Activated naive CD4-positive, alpha-beta T cell treated with anti-CD3 and anti-CD28 coated beads, Interleukin-2, amount 50 U/mL, for 72 hours (primary cell): ENCODE measurements around the gene LHX8. TPM values are rescaled to one million over a fixed set of nuclear protein-coding genes. Genes with fewer than 3 reads are reported as not detected.
"Not testable (repeated sequence)": the region's sequence is repeated elsewhere in the genome, so short reads cannot be mapped to it uniquely, and the experiment has no call there.

ENCODE experiments used
- ATAC-seq, 2 donors: fragments of 150-1000 bp; cut with Tn5 transposase; 2 replicates each; pipeline ENCODE4 v1.10.0; 2021; ENCODE audit warnings: mild to moderate bottlenecking in 2 of 2, moderate library complexity in 2 of 2
- DNase-seq, 2 donors: peaks; one replicate each; pipeline ENCODE4 v3.0.0; 2021 to 2022; ENCODE audit warnings: low spot score in 2 of 2
- H3K27ac Mint-ChIP-seq, 2 donors: one replicate each; pipeline ENCODE4 v1.8.0; 2022; ENCODE audit warnings: mild to moderate bottlenecking in 2 of 2, mixed read lengths in 2 of 2
- H3K36me3 Mint-ChIP-seq, 2 donors: one replicate each; pipeline ENCODE4 v1.8.0; 2022; ENCODE audit warnings: mixed read lengths in 2 of 2
- H3K9me3 Mint-ChIP-seq, 2 donors: one replicate each; pipeline ENCODE4 v1.8.0; 2022; ENCODE audit warnings: mixed read lengths in 2 of 2
- total RNA-seq, 2 donors: library from RNA; stranded (reverse); gene quantifications; one replicate each; pipeline ENCODE4 v1.2.3, GENCODE V29; 2022

Gene LHX8
- total RNA-seq, result not detected

DNA sequence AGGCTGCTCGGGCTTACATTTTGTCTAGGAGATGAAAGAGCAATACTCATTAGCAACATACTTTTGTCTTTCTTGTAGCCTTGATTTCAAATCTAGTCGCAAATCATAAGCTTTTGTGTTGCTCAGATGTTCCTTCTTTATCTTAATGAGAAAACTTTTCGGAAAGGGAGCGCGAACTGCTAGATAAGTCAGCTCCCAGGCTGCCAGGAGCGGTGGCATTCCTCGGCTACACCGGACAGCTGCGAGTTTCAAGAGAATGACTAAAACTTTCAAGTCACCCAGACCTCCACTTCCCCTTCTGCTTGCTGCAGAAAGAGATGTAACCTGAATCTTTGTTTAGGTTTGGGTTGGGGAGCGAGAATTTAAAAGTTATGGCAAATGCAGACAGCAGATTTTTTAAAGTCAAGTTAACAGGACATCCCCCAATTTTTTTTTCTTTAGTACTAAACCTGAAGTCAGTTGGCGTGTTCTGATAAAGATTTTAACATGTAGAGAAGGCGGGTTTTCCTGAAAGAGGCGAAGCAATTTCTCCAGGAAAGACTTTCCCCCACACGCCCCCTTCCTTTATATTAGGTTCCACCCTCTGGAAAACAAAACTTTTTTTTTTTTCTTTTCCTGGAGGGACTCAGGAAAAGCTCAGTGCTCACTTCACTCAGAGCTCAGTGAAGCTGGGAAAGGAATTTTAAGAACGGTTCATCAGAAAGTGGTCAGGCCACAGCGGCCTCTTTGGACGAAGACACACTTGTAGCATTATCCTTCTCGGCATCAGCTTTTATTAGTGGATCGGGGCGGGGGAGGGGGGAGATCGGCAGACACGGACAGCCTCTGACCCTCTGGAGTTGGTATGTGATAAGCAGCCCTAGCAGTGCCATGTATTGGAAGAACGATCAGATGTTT, at the start of gene LHX8:
Gene LHX8, plus strand, starts transcription at position 639 of the 897 bp plus-strand sequence. CDS start 2,227 bp downstream, outside the sequence.
- no peak for DNase-seq
- ATAC-seq, result no peak
- Mint-ChIP-seq H3K9me3 (no peaks in the 10 kb centered on the region), H3K27ac (peak within 1 kb of the TSS in 1 of 2 donors; percentile 55), H3K36me3 (peaks cover 37 to 52% of the 10 kb centered on the region in 2 donors)

DNA sequence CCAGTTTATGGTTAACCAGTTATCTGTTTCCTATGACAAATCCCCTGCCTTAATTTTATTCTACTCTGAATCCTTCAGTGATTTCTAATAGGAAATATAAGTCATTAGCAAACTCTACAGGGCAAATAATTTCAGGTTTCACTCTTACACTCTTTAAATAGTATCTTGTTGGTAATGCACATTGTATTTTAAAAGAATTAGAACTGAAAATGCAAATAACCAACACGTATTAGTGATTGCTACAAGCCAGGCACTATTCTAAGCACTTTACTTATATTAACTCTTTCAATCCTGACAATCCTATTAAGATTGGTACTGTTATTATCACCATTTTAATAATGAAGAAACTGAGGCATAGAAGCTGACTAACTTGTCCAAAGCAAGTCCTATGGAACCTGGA, 48.3 kb upstream of the LHX8 start:
- DNase-seq (no peak), ATAC-seq (no peak)
- H3K9me3 Mint-ChIP-seq, result peaks cover 0 to 18% of the 10 kb centered on the region in 2 donors
- H3K36me3 Mint-ChIP-seq, result no peaks in the 10 kb centered on the region
- H3K27ac Mint-ChIP-seq, result no peak overlapping the region

DNA sequence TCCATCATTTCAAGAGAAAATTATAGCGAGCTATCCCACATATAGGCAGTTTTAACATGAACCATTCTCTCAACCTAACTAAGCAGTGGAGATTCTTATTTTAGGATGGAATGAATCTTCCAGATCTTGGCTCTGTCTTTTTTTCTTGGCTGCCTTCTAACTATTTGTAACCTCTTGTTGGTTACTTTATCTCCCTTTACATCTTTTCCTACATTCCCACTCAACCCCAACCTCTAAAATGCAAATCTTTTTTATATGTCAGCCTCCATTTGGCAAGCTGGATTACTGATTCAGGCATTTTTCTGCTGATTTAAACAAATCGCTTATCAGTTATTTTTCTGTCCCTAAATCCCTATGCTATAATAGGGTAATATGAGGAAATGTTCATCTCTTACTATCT, 46.9 kb upstream of the LHX8 start:
- H3K36me3 Mint-ChIP-seq, result no peaks in the 10 kb centered on the region
- peaks cover 0 to 15% of the 10 kb centered on the region in 2 donors for H3K9me3 Mint-ChIP-seq
- ATAC-seq, result no peak
- H3K27ac Mint-ChIP-seq, result no peak overlapping the region
- DNase-seq, result no peak

DNA sequence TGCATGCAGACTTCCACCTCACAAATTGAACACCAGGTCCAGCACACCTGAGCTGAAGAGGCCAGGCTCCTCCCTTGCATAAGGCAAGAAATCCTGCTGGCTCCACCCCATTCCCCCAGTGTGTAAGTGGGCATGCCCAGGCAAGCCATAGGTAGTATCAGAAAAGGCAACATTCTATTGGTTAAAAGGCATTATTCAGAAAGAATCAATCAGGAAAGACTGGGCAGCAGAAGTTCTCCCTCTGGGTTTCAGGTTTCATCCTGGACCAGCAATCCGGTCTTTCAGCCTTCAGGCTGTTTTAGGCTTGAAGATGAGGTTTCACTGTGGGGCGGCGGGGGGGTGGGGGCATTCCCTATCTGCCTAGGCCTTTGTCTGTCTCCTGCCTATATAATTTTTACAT, 42.0 kb upstream of the LHX8 start:
- peaks cover 3 to 10% of the 10 kb centered on the region in 2 donors for H3K9me3 Mint-ChIP-seq
- ATAC-seq (no peak), DNase-seq (no peak)
- H3K27ac Mint-ChIP-seq, result no peak overlapping the region
- no peaks in the 10 kb centered on the region for H3K36me3 Mint-ChIP-seq

DNA sequence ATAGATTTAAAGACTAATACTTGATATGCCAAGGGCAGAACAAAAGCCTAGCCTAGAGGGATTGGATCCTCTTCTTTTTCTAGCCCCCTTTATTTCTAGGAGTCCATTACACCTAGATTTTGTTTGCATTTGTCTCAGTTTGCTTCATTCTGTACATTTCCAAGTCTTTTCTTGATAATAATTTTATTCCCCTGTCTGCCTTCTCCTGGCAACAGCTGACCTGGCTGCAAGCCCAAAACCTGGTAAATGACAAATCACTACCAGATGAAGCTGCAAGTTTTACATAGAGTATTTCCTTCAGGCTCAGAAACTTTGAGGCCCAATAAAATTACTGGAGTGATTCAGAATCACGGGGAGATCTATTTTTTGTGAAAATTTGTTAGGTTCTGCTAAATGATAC, 36.5 kb upstream of the LHX8 start:
- ATAC-seq (no peak), DNase-seq (no peak)
- Mint-ChIP-seq H3K27ac (no peak overlapping the region), H3K9me3 (peaks cover 6 to 9% of the 10 kb centered on the region in 2 donors), H3K36me3 (no peaks in the 10 kb centered on the region)

DNA sequence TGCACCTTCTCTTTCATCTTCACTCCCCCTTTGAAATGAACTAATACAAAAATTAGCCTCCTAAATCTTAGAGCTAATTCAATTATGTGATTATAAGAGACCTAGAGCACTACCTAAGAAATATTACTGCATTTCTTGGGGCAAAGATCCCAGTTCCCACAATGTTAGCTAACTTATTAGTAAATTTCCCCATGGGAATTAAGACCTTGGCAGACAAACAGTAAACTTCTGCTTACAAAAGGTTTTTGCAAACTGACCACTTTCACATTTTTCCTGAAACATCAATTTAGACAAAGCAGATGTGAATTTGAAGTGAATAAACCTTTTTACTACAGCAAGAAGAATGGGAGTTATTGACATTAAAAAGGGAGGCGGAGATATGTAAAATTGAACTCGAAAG, 34.6 kb upstream of the LHX8 start:
- ATAC-seq (no peak), DNase-seq (no peak)
- Mint-ChIP-seq H3K36me3 (no peaks in the 10 kb centered on the region), H3K27ac (no peak overlapping the region), H3K9me3 (peaks cover 4 to 9% of the 10 kb centered on the region in 2 donors)

DNA sequence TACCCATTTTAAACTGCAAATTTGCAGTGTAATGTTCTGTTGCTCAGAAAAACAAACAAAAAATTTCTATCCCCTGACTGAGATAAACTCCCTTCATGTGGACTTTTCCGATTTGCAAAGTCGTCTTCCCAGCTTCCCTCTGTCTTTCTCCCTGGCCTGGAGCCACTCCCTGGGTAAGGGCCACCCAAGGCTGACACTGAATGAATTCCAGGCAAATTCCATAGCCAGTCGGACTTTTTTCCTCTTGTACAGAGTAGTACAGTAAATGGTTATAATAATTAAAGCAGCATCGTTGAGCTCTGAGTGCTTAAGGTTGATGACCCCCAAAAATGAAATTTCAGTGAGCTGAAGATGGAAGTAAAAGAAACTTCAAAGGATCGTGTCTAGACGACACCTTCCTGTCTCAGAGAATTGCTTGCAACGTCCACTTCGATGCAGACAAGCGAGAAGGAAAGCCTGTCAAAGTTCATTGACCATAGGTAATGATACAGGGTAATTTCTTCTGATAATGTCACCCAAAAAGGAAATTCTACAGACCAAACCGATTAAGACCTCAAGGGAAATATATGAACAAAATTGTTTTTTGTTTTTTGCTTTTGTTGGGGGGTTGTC, 33.6 kb upstream of the LHX8 start:
- Mint-ChIP-seq H3K9me3 (peaks cover 0 to 9% of the 10 kb centered on the region in 2 donors), H3K36me3 (no peaks in the 10 kb centered on the region), H3K27ac (no peak overlapping the region)
- ATAC-seq (no peak), DNase-seq (no peak)

DNA sequence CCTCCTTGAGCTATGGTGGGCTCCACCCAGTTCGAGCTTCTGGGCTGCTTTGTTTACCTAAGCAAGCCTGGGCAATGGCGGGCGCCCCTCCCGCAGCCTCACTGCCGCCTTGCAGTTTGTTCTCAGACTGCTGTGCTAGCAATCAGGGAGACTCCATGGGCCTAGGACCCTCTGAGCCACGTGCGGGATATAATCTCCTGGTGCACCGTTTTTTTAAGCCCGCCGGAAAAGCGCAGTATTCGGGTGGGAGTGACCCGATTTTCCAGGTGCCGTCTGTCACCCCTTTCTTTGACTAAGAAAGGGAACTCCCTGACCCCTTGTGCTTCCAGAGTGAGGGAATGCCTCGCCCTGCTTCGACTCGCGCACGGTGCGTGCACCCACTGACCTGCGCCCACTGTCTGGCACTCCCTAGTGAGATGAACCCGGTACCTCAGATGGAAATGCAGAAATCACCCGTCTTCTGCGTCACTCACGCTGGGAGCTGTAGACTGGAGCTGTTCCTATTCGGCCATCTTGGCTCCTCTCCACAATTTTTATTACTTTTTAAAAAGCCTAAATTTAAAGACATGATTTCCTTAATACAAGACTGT, 21.7 kb upstream of the LHX8 start:
- not testable (repeated sequence) for DNase-seq, ATAC-seq, H3K27ac Mint-ChIP-seq, H3K9me3 Mint-ChIP-seq, H3K36me3 Mint-ChIP-seq

DNA sequence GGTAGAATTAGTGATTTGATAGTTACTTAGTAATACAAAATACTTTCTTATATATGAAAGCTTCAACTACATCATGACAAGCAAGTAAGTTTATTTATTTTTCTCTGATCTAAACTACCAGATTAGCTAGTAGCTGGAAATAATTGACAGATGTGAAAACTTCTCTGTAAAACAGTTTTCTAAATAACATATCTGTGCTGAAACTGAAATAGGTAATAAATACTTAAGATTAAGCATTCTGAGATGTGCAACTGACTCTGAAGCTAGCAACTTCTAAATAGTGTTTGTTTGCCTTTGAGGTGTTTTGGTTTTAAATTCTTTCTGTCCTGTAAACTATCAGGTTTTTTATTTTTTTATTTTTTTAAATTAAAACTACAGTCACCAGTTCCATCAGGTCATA, 18.5 kb upstream of the LHX8 start:
- H3K36me3 Mint-ChIP-seq, result peaks cover 0 to 7% of the 10 kb centered on the region in 2 donors

DNA sequence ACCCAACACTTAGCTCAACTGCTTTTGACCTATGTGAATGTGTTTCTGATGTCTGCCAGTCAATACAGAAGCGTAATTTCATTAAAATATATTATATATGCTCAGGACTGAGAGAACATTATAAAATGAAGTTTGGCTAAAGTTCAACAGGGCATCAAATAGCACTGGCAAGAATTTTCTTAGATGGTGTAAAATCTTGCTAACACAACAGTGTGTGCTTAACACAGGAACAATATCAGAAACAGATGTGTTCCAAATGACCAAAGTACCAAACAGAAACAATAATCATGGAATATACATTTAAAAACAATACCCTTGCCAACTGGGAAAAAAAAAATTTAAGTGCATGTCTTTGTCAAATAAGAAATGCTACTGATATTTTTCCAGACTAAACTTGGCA, 10.4 kb upstream of the LHX8 start:
- DNase-seq (no peak), ATAC-seq (no peak)
- Mint-ChIP-seq H3K9me3 (peaks cover 0 to 6% of the 10 kb centered on the region in 2 donors), H3K27ac (no peak overlapping the region), H3K36me3 (peaks cover 19 to 22% of the 10 kb centered on the region in 2 donors)

More for the DNA sequence above, 18.5 kb upstream of the LHX8 start:
- ATAC-seq (no peak), DNase-seq (no peak)
- Mint-ChIP-seq H3K9me3 (peaks cover 4 to 7% of the 10 kb centered on the region in 2 donors), H3K27ac (no peak overlapping the region)

DNA sequence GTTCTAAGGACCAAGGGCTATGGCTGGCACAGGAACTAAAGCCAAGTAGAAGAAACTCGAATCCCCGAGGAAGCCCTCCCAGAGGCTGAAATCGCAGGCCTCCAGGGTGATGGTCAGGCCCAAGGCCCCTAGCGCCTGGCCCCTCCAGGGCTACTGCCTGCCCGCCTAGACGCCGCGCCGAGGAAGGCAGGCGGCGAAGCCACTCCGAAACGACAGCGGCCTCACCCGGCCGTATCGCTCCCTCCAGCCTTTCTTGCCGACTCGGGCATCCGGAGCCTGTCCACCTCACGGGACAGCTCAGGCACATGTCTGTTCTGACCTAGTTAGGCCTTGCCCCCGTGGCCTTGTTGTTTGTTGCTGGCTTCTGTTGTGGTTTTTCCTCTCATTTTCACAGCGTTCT, 9.7 kb upstream of the LHX8 start:
- DNase-seq (no peak), ATAC-seq (no peak)
- Mint-ChIP-seq H3K9me3 (peaks cover 0 to 6% of the 10 kb centered on the region in 2 donors), H3K36me3 (peaks cover 19 to 27% of the 10 kb centered on the region in 2 donors), H3K27ac (no peak overlapping the region)

DNA sequence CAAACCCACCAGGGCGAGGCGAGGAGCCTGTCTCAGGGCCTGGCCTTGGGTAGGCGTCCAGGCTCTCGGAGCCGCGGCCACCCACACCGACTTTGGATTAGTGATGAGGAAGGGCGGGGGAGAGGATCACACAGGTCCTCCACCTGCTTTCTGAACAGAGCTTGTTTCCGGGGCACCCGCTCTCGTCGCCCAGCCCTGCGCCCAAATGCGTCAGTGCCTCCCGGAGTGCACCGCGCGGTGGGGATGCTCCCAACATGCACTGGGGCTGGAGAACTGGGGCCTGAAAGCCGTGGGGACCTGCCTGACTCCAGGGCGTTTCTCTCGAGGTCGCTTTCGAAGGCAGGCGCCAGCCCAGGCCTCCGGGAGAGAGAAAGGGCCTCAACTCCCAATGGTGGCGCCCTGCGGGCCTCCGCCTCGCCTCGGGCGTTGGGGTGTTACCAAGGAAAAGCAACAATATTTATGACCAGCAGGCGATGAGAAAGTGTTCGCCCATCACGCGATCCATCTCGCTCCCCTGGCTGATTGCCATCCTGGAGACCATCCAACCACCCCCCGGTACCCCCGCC, 8.9 kb upstream of the LHX8 start:
- Mint-ChIP-seq H3K36me3 (peaks cover 19 to 30% of the 10 kb centered on the region in 2 donors), H3K27ac (no peak overlapping the region), H3K9me3 (peaks cover 0 to 3% of the 10 kb centered on the region in 2 donors)
- no peak for DNase-seq
- ATAC-seq, result no peak

DNA sequence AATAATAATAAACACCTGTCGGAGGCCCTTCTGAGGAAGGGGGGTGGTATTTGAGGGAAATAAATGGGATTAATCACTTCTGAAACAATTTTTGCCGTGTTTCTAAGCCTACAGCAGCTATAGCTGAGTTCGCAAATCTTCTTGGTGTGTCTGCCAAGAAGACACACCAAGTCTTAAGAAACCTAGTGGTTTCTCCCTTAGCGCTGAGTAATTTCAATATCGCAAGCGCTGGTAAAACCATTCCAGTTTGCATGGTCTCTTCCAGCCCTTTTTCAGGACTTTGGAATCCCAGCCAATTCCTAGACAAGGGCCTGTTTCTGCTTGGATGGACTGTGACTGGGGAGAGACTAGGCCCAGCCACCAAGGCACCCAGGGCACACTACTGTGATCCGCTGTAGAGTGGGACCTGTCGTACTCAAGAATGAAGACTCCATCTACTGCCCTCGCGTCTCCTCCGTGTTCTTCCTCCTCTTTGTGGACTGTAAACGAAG, 7.5 kb upstream of the LHX8 start:
- H3K27ac Mint-ChIP-seq, result no peak overlapping the region

DNA sequence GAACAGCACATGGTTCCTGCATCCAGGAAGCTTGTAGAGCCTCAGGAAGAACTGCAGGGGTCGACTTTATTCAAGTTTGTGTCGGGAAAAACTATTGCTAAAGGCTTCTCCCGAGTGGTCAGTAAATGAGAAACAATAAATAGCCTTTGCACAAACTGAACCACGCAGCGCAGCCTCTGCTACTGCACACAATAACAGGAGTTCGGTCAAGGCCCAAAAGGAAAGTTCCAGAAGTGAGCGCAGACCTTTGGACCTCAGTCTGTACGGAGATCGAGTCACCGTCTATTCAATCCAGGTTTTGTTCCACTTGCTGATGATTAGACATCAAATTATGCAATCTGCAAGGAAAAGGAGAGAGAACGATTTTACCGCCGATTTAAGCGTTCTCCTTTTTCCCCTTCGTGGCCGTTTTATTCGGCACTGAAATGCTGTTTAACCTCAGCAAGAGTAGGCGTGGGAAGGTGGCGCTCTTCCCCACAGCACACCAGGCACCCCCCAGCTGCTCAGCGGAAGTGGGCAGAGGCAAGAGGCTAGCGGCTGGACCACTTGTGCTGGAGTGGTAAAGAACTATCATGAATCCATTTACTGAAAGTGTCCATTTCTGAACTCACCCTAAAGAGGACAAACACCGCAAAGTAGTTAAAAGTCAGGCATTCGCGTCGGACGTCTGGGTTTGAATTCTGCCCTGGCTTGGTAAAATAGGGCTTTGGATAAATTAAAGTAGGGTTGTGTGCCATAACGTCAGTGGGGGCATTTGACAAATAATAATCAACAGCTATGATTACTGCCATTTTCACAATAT, 6.1 kb upstream of the LHX8 start:
- Mint-ChIP-seq H3K27ac (no peak overlapping the region), H3K9me3 (peaks cover 0 to 3% of the 10 kb centered on the region in 2 donors), H3K36me3 (peaks cover 41 to 56% of the 10 kb centered on the region in 2 donors)
- ATAC-seq (no peak), DNase-seq (no peak)

More for the DNA sequence above, 7.5 kb upstream of the LHX8 start:
- ATAC-seq (no peak), DNase-seq (no peak)
- peaks cover 0 to 3% of the 10 kb centered on the region in 2 donors for H3K9me3 Mint-ChIP-seq
- peaks cover 27 to 41% of the 10 kb centered on the region in 2 donors for H3K36me3 Mint-ChIP-seq

DNA sequence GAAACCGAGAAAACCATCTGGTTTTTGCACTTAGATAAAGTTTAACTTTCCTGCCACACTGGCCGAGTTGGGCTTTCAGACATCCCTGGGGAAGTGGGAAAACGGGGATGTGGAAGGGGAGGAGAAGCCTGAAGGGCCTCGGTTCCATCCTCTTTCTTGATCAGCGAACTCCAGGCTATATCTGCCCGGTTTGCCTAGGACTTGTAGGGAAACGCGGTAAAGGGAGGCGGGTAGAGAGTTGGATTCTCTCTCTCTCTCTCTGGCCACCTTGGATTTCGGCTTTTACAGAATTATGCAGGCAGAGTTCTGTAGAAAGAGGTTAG, 4.6 kb upstream of the LHX8 start:
- Mint-ChIP-seq H3K27ac (no peak overlapping the region), H3K36me3 (peaks cover 42 to 66% of the 10 kb centered on the region in 2 donors), H3K9me3 (peaks cover 0 to 3% of the 10 kb centered on the region in 2 donors)
- DNase-seq (no peak), ATAC-seq (no peak)
